ENCODE measurements around the gene JAKMIP2. TPM values are rescaled to one million over a fixed set of nuclear protein-coding genes. Genes with fewer than 3 reads are reported as not detected.

The JAKMIP2 gene
- total and polyA plus RNA-seq, 10 donors: 0.09 to 2.4 (median 1.5) TPM

- no peak for DNase-seq
- H3K4me3 ChIP-seq: no peak overlapping the region
- intact Hi-C loops (cut with DNase I; ENCODE audit: low total_unique reads): loop anchor here (5.0 kb wide), 1 partner anchor 101 kb away; no protein-coding TSS in a partner anchor
- WGBS, 5 donors: 87 to 95% (median 90%) methylated on average over 4 of the region's 4 CpGs
- H3K27ac ChIP-seq: no peak overlapping the region
- no peaks in the 10 kb centered on the region for H3K27me3 ChIP-seq (replicated peaks in 1 of 7)
- H3K4me1 ChIP-seq: no peaks in the 10 kb centered on the region
- peaks cover 0 to 9% (median 0%) of the 10 kb centered on the region in 8 donors for H3K9me3 ChIP-seq
- TF ChIP-seq POLR2AphosphoS5 (IDR thresholded peaks at IDR 0.05): no peak
- TF ChIP-seq CTCF (IDR thresholded peaks at IDR 0.05 in 8 of 11, conservative IDR thresholded peaks at IDR 0.05 in 3 of 11): no peak
- no peak for TF ChIP-seq POLR2A (IDR thresholded peaks at IDR 0.05)
- no peaks in the 10 kb centered on the region for H3K36me3 ChIP-seq
Measured at GRCh38 chr5:147552897-147553296, 229.6 kb downstream of the JAKMIP2 start.

- Histone ChIP-seq H3K4me3 (no peak overlapping the region), H3K27me3 (replicated peaks in 1 of 7) (no peaks in the 10 kb centered on the region), H3K9me3 (peaks cover 0 to 9% (median 0%) of the 10 kb centered on the region in 8 donors), H3K27ac (no peak overlapping the region), H3K4me1 (no peaks in the 10 kb centered on the region), H3K36me3 (no peaks in the 10 kb centered on the region)
- 63 to 84% (median 76%) methylated on average over 1 of the region's 1 CpG for WGBS, 5 donors
- intact Hi-C loops (cut with DNase I; ENCODE audit: low total_unique reads): loop anchor here (5.0 kb wide), 1 partner anchor 99 kb away; no protein-coding TSS in a partner anchor
- no peak for TF ChIP-seq POLR2AphosphoS5 (IDR thresholded peaks at IDR 0.05)
- DNase-seq: no peak
Measured at GRCh38 chr5:147551677-147552076, 230.9 kb downstream of the JAKMIP2 start.

GRCh38 chr5:147547730-147548129, 234.8 kb downstream of the JAKMIP2 start:
- Histone ChIP-seq H3K4me3 (no peak overlapping the region), H3K36me3 (no peaks in the 10 kb centered on the region), H3K4me1 (no peaks in the 10 kb centered on the region), H3K27me3 (replicated peaks in 1 of 7) (no peaks in the 10 kb centered on the region), H3K27ac (no peak overlapping the region), H3K9me3 (peaks cover 0 to 9% (median 0%) of the 10 kb centered on the region in 8 donors)
- no peak for DNase-seq
- intact Hi-C loops (cut with DNase I; ENCODE audit: low total_unique reads): no loop called here
- 59 to 83% (median 73%) methylated on average over 3 of the region's 3 CpGs for WGBS, 5 donors
- TF ChIP-seq CTCF (IDR thresholded peaks at IDR 0.05 in 8 of 11, conservative IDR thresholded peaks at IDR 0.05 in 3 of 11): no peak

GRCh38 chr5:147544556-147544955, 238.0 kb downstream of the JAKMIP2 start:
- WGBS, 5 donors: 26 to 37% (median 32%) methylated on average over 5 of the region's 5 CpGs
- intact Hi-C loops (cut with DNase I; ENCODE audit: low total_unique reads): no loop called here
- Histone ChIP-seq H3K4me3 (no peak overlapping the region), H3K4me1 (no peaks in the 10 kb centered on the region), H3K27me3 (replicated peaks in 1 of 7) (no peaks in the 10 kb centered on the region), H3K36me3 (no peaks in the 10 kb centered on the region), H3K27ac (no peak overlapping the region), H3K9me3 (no peaks in the 10 kb centered on the region)
- DNase-seq: no peak
- no peak for TF ChIP-seq POLR2A (IDR thresholded peaks at IDR 0.05)

- H3K27me3 ChIP-seq (replicated peaks in 1 of 7): no peaks in the 10 kb centered on the region
- no peak overlapping the region for H3K4me3 ChIP-seq
- H3K27ac ChIP-seq: no peak overlapping the region
- no peaks in the 10 kb centered on the region for H3K9me3 ChIP-seq
- WGBS, 5 donors: 65 to 86% (median 72%) methylated on average over 1 of the region's 1 CpG
- no peak for DNase-seq
- no peak for TF ChIP-seq CTCF (IDR thresholded peaks at IDR 0.05 in 8 of 11, conservative IDR thresholded peaks at IDR 0.05 in 3 of 11)
- TF ChIP-seq POLR2AphosphoS5 (IDR thresholded peaks at IDR 0.05): no peak
- TF ChIP-seq POLR2A (IDR thresholded peaks at IDR 0.05): no peak
- no peaks in the 10 kb centered on the region for H3K36me3 ChIP-seq
- intact Hi-C loops (cut with DNase I; ENCODE audit: low total_unique reads): no loop called here
- H3K4me1 ChIP-seq: no peaks in the 10 kb centered on the region
Measured at GRCh38 chr5:147539053-147539452, 243.5 kb downstream of the JAKMIP2 start.

Measured in spleen (tissue), 11 donors.